ENCODE results near the gene B3GNT5. TPM values are rescaled to one million over a fixed set of nuclear protein-coding genes. Genes with fewer than 3 reads are reported as not detected.

The B3GNT5 gene
- total and polyA plus RNA-seq, 2 of the 8 experiments (the other 6 are each of a cell fraction or from before 2014, with no cell fraction given): 2.4 to 9.7 TPM

DNA sequence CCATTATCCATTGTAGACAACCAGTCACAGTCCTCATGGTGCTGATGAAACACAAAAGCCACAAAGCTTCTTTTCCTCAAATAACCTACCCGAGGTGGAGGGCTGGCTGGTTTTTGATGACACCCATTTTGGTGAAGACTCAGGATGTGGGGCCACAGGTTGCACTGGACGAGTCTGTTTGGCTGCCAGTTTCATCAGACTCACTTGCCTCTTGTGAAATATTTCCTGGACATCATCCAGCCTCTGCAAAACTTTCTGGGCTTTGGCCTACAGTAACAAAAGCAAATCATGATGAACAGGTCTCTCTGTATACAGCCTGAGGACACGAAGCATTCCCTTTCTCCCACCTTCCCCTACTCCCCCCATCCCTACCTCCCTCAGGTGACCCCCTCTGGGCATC is 42.2 kb downstream of the B3GNT5 start:
- Histone ChIP-seq H3K9me3 (ENCODE audit: insufficient read depth in 2 of 2, low read depth in 1 of 2, low read length in 1 of 2) (no peaks in the 10 kb centered on the region), H3K4me1 (replicated peaks in 1 of 4; ENCODE audit: control insufficient read depth in 3 of 4, insufficient read depth in 4 of 4, low read length in 3 of 4) (peaks cover 0 to 6% (median 4%) of the 10 kb centered on the region in 4 experiments; a peak in 4 of 7 replicates), H3K9ac (replicated peaks in 1 of 4; ENCODE audit: extremely low read depth in 1 of 4, low read depth in 3 of 4, low read length in 3 of 4) (no peak overlapping the region), H3K23ac (ENCODE audit: insufficient read length) (no peak overlapping the region), H3K4ac (replicated peaks; ENCODE audit: insufficient read length, low read depth, low read length) (no peak overlapping the region), H3K27ac (ENCODE audit: low read depth, low read length) (no peak overlapping the region), H2AFZ (ENCODE audit: low read length) (no peak overlapping the region), H3K79me2 (ENCODE audit: control insufficient read depth in 1 of 2, insufficient read depth in 2 of 2, low read length in 2 of 2) (no peaks in the 10 kb centered on the region), H3K23me2 (ENCODE audit: low read depth, low read length) (no peaks in the 10 kb centered on the region; the same call in 1 of the 2 replicates), H3K36me3 (ENCODE audit: control insufficient read depth in 2 of 4, insufficient read depth in 4 of 4, low read length in 3 of 4) (peaks cover 0 to 21% (median 1%) of the 10 kb centered on the region in 4 experiments; a peak in 4 of 8 replicates), H3K18ac (ENCODE audit: extremely low read depth, low read length) (no peak overlapping the region), H3K14ac (ENCODE audit: insufficient read length) (no peak overlapping the region), H4K5ac (ENCODE audit: insufficient read length, low read depth, low read length) (no peak overlapping the region), H2AK5ac (ENCODE audit: low read depth, low read length) (no peak overlapping the region), H4K91ac (replicated peaks; ENCODE audit: insufficient read length, low read length) (no peak overlapping the region), H2BK5ac (ENCODE audit: low read depth, low read length) (no peak overlapping the region), H3K56ac (replicated peaks; ENCODE audit: insufficient read length, low read depth, low read length) (no peak overlapping the region), H2BK120ac (replicated peaks; ENCODE audit: low read depth, low read length) (no peak overlapping the region), H3K79me1 (ENCODE audit: low read depth, low read length) (no peaks in the 10 kb centered on the region), H3K4me2 (ENCODE audit: insufficient read depth in 1 of 2, low read depth in 2 of 2, low read length in 2 of 2) (no peak overlapping the region), H2BK15ac (ENCODE audit: low read length) (no peak overlapping the region), H2BK12ac (ENCODE audit: low read depth, low read length) (no peak overlapping the region), H2BK20ac (ENCODE audit: low read length) (no peak overlapping the region), H3K27me3 (replicated peaks in 1 of 4; ENCODE audit: control insufficient read depth in 3 of 4, extremely low read depth in 1 of 4, insufficient read depth in 3 of 4, low read length in 3 of 4) (no peaks in the 10 kb centered on the region), H3K4me3 (ENCODE audit: extremely low read depth in 1 of 4, insufficient read depth in 2 of 4, low read depth in 3 of 4, low read length in 4 of 4) (no peak overlapping the region), H4K8ac (ENCODE audit: extremely low read depth, insufficient read depth, low read length) (no peak overlapping the region), H4K20me1 (replicated peaks in 1 of 2; ENCODE audit: control insufficient read depth in 1 of 2, insufficient read depth in 2 of 2, low read length in 2 of 2) (no peaks in the 10 kb centered on the region)
- ChIA-PET CTCF (ENCODE audit: partially characterized antibody) (interaction anchor here (1.5 kb wide), 1 partner anchor 87 kb away, joined by 4 read pairs; no protein-coding TSS in a partner anchor), POLR2A (ENCODE audit: partially characterized antibody) (no interaction called here)
- WGBS, 2 experiments (ENCODE audit: extremely low coverage in 1 of 2, insufficient coverage in 1 of 2, insufficient read length in 1 of 2, insufficient replicate concordance in 2 of 2, low coverage in 1 of 2, low lambda C conversion rate in 2 of 2, missing lambda C conversion rate in 1 of 2): 92% methylated on average over 3 of the region's 3 CpGs; no CpG with 5 or more reads in 1 of the 2 experiments
- DNase-seq (ENCODE audit: low read depth in 1 of 2, low spot score in 2 of 2): no peak
- TF ChIP-seq MAFK (IDR thresholded peaks at IDR 0.05; ENCODE audit: low read depth, low read length): no peak
- no peak for TF ChIP-seq NRF1 (IDR thresholded peaks at IDR 0.05; ENCODE audit: low read depth, low read length)
- no peak for FAIRE-seq

Data from H1 (cell line).